Middle frontal gyrus (tissue), 1 donor: ENCODE results near the gene KLF5.
"Not testable (repeated sequence)": the region's sequence is repeated elsewhere in the genome, so short reads cannot be mapped to it uniquely, and the experiment has no call there.

Experiments used
- DNase-seq: peaks from one replicate; pipeline ENCODE4 v3.0.0-alpha.2; 2015; ENCODE audit warnings: low spot score; ENCODE audit errors: extremely low spot score

KLF5 gene

GRCh38 chr13:73058736-73059459, at the start of gene KLF5:
Gene KLF5 (plus strand): TSS chr13:73059005. CDS start chr13:73059328, 323 bp downstream.
- DNase-seq = peak; percentile 66

- DNase-seq = no peak
Observed at GRCh38 chr13:73011751-73012150, 47.1 kb upstream of the KLF5 start.

- DNase-seq = no peak
Observed at GRCh38 chr13:73015805-73016204, 43.0 kb upstream of the KLF5 start.

GRCh38 chr13:73018336-73018735, 40.5 kb upstream of the KLF5 start:
- no peak for DNase-seq

GRCh38 chr13:73025217-73026012, 33.4 kb upstream of the KLF5 start:
- DNase-seq = no peak

- no peak for DNase-seq
Observed at GRCh38 chr13:73034901-73035300, 23.9 kb upstream of the KLF5 start.

- DNase-seq = no peak
Observed at GRCh38 chr13:73035660-73036059, 23.1 kb upstream of the KLF5 start.

- DNase-seq = no peak
Observed at GRCh38 chr13:73036566-73036965, 22.2 kb upstream of the KLF5 start.

- DNase-seq = no peak
Observed at GRCh38 chr13:73038064-73038463, 20.7 kb upstream of the KLF5 start.

- DNase-seq = no peak
Observed at GRCh38 chr13:73039201-73040108, 19.4 kb upstream of the KLF5 start.

GRCh38 chr13:73040484-73040883, 18.3 kb upstream of the KLF5 start:
- no peak for DNase-seq

- no peak for DNase-seq
Observed at GRCh38 chr13:73040968-73041596, 17.7 kb upstream of the KLF5 start.

- no peak for DNase-seq
Observed at GRCh38 chr13:73045031-73045430, 13.8 kb upstream of the KLF5 start.

GRCh38 chr13:73048615-73049014, 10.2 kb upstream of the KLF5 start:
- DNase-seq = not testable (repeated sequence)

GRCh38 chr13:73054712-73055111, 4.1 kb upstream of the KLF5 start:
- no peak for DNase-seq

- DNase-seq = no peak
Observed at GRCh38 chr13:73055813-73056564, 2.8 kb upstream of the KLF5 start.

- DNase-seq = no peak
Observed at GRCh38 chr13:73056565-73056962, 2.2 kb upstream of the KLF5 start.

- DNase-seq = no peak
Observed at GRCh38 chr13:73057284-73058063, 1.3 kb upstream of the KLF5 start.

GRCh38 chr13:73058064-73058313, 816 bp upstream of the KLF5 start:
- DNase-seq = no peak

- no peak for DNase-seq
Observed at GRCh38 chr13:73058432-73058735, 421 bp upstream of the KLF5 start.
